HepG2 (cell line): Measurements from ENCODE around the gene PSMB3. TPM values are rescaled to one million over a fixed set of nuclear protein-coding genes. Genes with fewer than 3 reads are reported as not detected.
A peak's percentile ranks its signal among the peaks of the same experiment; 100 is the strongest.

Experiments
- CERS6 ChIP-seq: sonication (generic); formaldehyde crosslinking; IDR thresholded peaks from 2 replicates; pipeline ENCODE4 v1.5.0; 2020; ENCODE audit warnings: missing genetic modification reagents
- LBX2 ChIP-seq: sonication (generic); formaldehyde crosslinking; IDR thresholded peaks from 2 replicates; pipeline ENCODE4 v1.5.0; 2020; ENCODE audit warnings: missing genetic modification reagents, mild to moderate bottlenecking, borderline replicate concordance
- MED1 ChIP-seq: sonication (generic); formaldehyde crosslinking; IDR thresholded peaks from 2 replicates; pipeline ENCODE4 v1.4.0; 2020; ENCODE audit warnings: missing genetic modification reagents
- MIER2 ChIP-seq: IDR thresholded peaks from 2 replicates; pipeline ENCODE4 v1.6.1; 2016; ENCODE audit warnings: missing biosample characterization, missing genetic modification reagents
- MXD1 ChIP-seq: sonication (generic); formaldehyde crosslinking; IDR thresholded peaks from 2 replicates; pipeline ENCODE4 v1.4.0; 2020; ENCODE audit warnings: mild to moderate bottlenecking, missing genetic modification reagents
- PAX8 ChIP-seq: sonication (generic); formaldehyde crosslinking; IDR thresholded peaks from 2 replicates; pipeline ENCODE4 v1.8.0; 2022; ENCODE audit warnings: mild to moderate bottlenecking, missing genetic modification reagents, borderline replicate concordance
- ZKSCAN5 ChIP-seq: sonication (generic); formaldehyde crosslinking; IDR thresholded peaks from 2 replicates; pipeline ENCODE4 v1.5.1; 2020; ENCODE audit warnings: mild to moderate bottlenecking, missing genetic modification reagents
- ZNF136 ChIP-seq: sonication (generic); formaldehyde crosslinking; IDR thresholded peaks from 2 replicates; pipeline ENCODE4 v1.8.1; 2022; ENCODE audit warnings: low read depth, mild to moderate bottlenecking, moderate library complexity, missing genetic modification reagents
- ZNF3 ChIP-seq: IDR thresholded peaks from 2 replicates; pipeline ENCODE4 v1.7.0; 2017; ENCODE audit warnings: inconsistent platforms
- ZNF382 ChIP-seq: sonication (generic); formaldehyde crosslinking; IDR thresholded peaks from 2 replicates; pipeline ENCODE4 v1.5.0; 2020; ENCODE audit warnings: missing genetic modification reagents, mild to moderate bottlenecking, borderline replicate concordance
- ZNF570 ChIP-seq: sonication (generic); formaldehyde crosslinking; IDR thresholded peaks from 2 replicates; pipeline ENCODE4 v1.4.0; 2020; ENCODE audit warnings: mild to moderate bottlenecking, missing genetic modification reagents, borderline replicate concordance
- ZNF629 ChIP-seq: sonication (generic); formaldehyde crosslinking; conservative IDR thresholded peaks from 2 replicates; pipeline ENCODE4 v1.5.0; 2020; ENCODE audit warnings: missing genetic modification reagents
- ZNF740 ChIP-seq: sonication (generic); formaldehyde crosslinking; IDR thresholded peaks from 2 replicates; pipeline ENCODE4 v1.4.0; 2020; ENCODE audit warnings: missing genetic modification reagents
- ZNF766 ChIP-seq: sonication (generic); formaldehyde crosslinking; IDR thresholded peaks from 2 replicates; pipeline ENCODE4 v1.5.0; 2020; ENCODE audit warnings: missing genetic modification reagents, borderline replicate concordance
- polyA plus RNA-seq, 8 experiments: library from polyadenylated mRNA; depleted of rRNA in 3 of 8; stranded (reverse) in 7 of 8; unstranded in 1 of 8; fragments of >200 nt; fragmentation: Illumina TruSeq in 4 of 8; extraction: Trizol in 4 of 8; gene quantifications; 2 replicates each; pipeline versions ENCODE4 v1.2.1 to v1.2.3, GENCODE V29; 2011 to 2016; ENCODE audit warnings: low read depth in 4 of 8, missing spikeins in 1 of 8, mixed read lengths in 1 of 8; ENCODE audit not compliant: insufficient read depth in 1 of 8
- total RNA-seq, 5 experiments: library from RNA; depleted of rRNA; stranded (reverse); fragments of >200 nt; fragmentation: Illumina TruSeq; extraction: Trizol; gene quantifications; 2 replicates each; pipeline ENCODE4 v1.2.3, GENCODE V29; 2016; ENCODE audit warnings: low read depth in 1 of 5
- TF ChIP-seq, protein P1 (sequence below): sonication (generic); formaldehyde crosslinking; IDR thresholded peaks from 2 replicates; pipeline ENCODE4 v1.4.0; 2020; ENCODE audit warnings: mild to moderate bottlenecking, low read depth, missing genetic modification reagents
- TF ChIP-seq, protein P2 (sequence below): sonication (generic); formaldehyde crosslinking; IDR thresholded peaks from 2 replicates; pipeline ENCODE4 v1.4.0; 2020; ENCODE audit warnings: mild to moderate bottlenecking, missing genetic modification reagents
- TF ChIP-seq, protein P3 (sequence below): sonication (generic); formaldehyde crosslinking; IDR thresholded peaks from 2 replicates; pipeline ENCODE4 v1.4.0; 2020; ENCODE audit warnings: missing genetic modification reagents

Gene PSMB3
- total and polyA plus RNA-seq, 2 of the 13 experiments (the other 11 are each of a cell fraction or from before 2014, with no cell fraction given) = 366 to 517 TPM

- TF ChIP-seq MIER2 (CRISPR knock-in tag) (no peak; the same call in 1 of the 2 replicates), ZNF570 (CRISPR knock-in tag) (no peak), MXD1 (no peak; the same call in 1 of the 2 replicates), ZNF629 (no peak), ZNF3 (no peak; the same call in 1 of the 2 replicates), ZNF766 (no peak), PAX8 (CRISPR knock-in tag) (no peak), MED1 (CRISPR knock-in tag) (peak; percentile 77), ZNF136 (no peak), CERS6 (CRISPR knock-in tag) (no peak), ZNF382 (CRISPR knock-in tag) (no peak), LBX2 (CRISPR knock-in tag) (no peak), ZKSCAN5 (CRISPR knock-in tag) (no peak), ZNF740 (CRISPR knock-in tag) (no peak)
- TF ChIP-seq, protein P1, sequence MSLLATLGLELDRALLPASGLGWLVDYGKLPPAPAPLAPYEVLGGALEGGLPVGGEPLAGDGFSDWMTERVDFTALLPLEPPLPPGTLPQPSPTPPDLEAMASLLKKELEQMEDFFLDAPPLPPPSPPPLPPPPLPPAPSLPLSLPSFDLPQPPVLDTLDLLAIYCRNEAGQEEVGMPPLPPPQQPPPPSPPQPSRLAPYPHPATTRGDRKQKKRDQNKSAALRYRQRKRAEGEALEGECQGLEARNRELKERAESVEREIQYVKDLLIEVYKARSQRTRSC (CRISPR knock-in tag) = 0 out of 2 replicates have a peak, but pooled peaks have one; percentile 20
- TF ChIP-seq, protein P2, sequence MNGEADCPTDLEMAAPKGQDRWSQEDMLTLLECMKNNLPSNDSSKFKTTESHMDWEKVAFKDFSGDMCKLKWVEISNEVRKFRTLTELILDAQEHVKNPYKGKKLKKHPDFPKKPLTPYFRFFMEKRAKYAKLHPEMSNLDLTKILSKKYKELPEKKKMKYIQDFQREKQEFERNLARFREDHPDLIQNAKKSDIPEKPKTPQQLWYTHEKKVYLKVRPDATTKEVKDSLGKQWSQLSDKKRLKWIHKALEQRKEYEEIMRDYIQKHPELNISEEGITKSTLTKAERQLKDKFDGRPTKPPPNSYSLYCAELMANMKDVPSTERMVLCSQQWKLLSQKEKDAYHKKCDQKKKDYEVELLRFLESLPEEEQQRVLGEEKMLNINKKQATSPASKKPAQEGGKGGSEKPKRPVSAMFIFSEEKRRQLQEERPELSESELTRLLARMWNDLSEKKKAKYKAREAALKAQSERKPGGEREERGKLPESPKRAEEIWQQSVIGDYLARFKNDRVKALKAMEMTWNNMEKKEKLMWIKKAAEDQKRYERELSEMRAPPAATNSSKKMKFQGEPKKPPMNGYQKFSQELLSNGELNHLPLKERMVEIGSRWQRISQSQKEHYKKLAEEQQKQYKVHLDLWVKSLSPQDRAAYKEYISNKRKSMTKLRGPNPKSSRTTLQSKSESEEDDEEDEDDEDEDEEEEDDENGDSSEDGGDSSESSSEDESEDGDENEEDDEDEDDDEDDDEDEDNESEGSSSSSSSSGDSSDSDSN (CRISPR knock-in tag) = peak; percentile 90
- TF ChIP-seq, protein P3, sequence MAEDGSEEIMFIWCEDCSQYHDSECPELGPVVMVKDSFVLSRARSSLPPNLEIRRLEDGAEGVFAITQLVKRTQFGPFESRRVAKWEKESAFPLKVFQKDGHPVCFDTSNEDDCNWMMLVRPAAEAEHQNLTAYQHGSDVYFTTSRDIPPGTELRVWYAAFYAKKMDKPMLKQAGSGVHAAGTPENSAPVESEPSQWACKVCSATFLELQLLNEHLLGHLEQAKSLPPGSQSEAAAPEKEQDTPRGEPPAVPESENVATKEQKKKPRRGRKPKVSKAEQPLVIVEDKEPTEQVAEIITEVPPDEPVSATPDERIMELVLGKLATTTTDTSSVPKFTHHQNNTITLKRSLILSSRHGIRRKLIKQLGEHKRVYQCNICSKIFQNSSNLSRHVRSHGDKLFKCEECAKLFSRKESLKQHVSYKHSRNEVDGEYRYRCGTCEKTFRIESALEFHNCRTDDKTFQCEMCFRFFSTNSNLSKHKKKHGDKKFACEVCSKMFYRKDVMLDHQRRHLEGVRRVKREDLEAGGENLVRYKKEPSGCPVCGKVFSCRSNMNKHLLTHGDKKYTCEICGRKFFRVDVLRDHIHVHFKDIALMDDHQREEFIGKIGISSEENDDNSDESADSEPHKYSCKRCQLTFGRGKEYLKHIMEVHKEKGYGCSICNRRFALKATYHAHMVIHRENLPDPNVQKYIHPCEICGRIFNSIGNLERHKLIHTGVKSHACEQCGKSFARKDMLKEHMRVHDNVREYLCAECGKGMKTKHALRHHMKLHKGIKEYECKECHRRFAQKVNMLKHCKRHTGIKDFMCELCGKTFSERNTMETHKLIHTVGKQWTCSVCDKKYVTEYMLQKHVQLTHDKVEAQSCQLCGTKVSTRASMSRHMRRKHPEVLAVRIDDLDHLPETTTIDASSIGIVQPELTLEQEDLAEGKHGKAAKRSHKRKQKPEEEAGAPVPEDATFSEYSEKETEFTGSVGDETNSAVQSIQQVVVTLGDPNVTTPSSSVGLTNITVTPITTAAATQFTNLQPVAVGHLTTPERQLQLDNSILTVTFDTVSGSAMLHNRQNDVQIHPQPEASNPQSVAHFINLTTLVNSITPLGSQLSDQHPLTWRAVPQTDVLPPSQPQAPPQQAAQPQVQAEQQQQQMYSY (CRISPR knock-in tag) = no peak
Observed at GRCh38 chr17:38730526-38731379, 21.8 kb upstream of the PSMB3 start (continued).
